ENCODE measurements around the gene LAMP2. TPM values are rescaled to one million over a fixed set of nuclear protein-coding genes. Genes with fewer than 3 reads are reported as not detected.

LAMP2 gene
- total RNA-seq, 1 experiment from 2014 or later, result 119 TPM

- intact Hi-C loops (cut with micrococcal nuclease; ENCODE audit: unreplicated experiment), result loop anchor here (5.0 kb wide), 1 partner anchor 216 kb away; the partner anchor contains the start of gene ZBTB33
- peaks cover 5% of the 10 kb centered on the region; the same call in 1 of the 2 replicates for H3K4me1 ChIP-seq
- H3K4me3 ChIP-seq (ENCODE audit: low read depth, low read length), result peak overlapping the region; percentile 67
- no peaks in the 10 kb centered on the region for H3K36me3 ChIP-seq (ENCODE audit: control insufficient read depth, insufficient read depth, low read length)
- H3K27ac Mint-ChIP-seq (ENCODE audit: unreplicated experiment), result peak overlapping the region; percentile 93
- H3K27me3 ChIP-seq (replicated peaks; ENCODE audit: control insufficient read depth, insufficient read depth, low read length), result no peaks in the 10 kb centered on the region
- POLR2A ChIA-PET, result interaction anchor here (0.5 to 1.8 kb wide), 3 partner anchors 16 to 778 kb away, joined by 3 to 13 read pairs (median 3); no protein-coding TSS in a partner anchor
- H3K36me3 Mint-ChIP-seq (ENCODE audit: insufficient read depth, unreplicated experiment), result peaks cover 10% of the 10 kb centered on the region
- no TSS peak for BruUV-seq (replicated peaks)
- CTCF ChIA-PET, result interaction anchor here (0.7 to 1.8 kb wide), 2 partner anchors 16 to 18 kb away, joined by 3 to 6 read pairs; no protein-coding TSS in a partner anchor
- no peak for TF ChIP-seq CTCF (IDR thresholded peaks at IDR 0.05; ENCODE audit: insufficient read depth in 1 of 2, low read depth in 1 of 2, low read length in 1 of 2, severe bottlenecking in 1 of 2, unreplicated experiment in 1 of 2)
- no peaks in the 10 kb centered on the region for H3K9me3 Mint-ChIP-seq (ENCODE audit: unreplicated experiment)
- H3K9me3 ChIP-seq, result no peaks in the 10 kb centered on the region
- DNase-seq, result no peak
- no peaks in the 10 kb centered on the region for H3K4me1 Mint-ChIP-seq (ENCODE audit: low read depth, unreplicated experiment)
- no peaks in the 10 kb centered on the region for H3K27me3 Mint-ChIP-seq (ENCODE audit: insufficient read depth, unreplicated experiment)
- H3K4me3 Mint-ChIP-seq (ENCODE audit: unreplicated experiment), result peak overlapping the region; percentile 95
Observed at GRCh38 chrX:120468479-120468824, 644 bp downstream of the LAMP2 start.

- Mint-ChIP-seq H3K27ac (ENCODE audit: unreplicated experiment) (peak overlapping the region; percentile 93), H3K9me3 (ENCODE audit: unreplicated experiment) (no peaks in the 10 kb centered on the region), H3K4me1 (ENCODE audit: low read depth, unreplicated experiment) (no peaks in the 10 kb centered on the region), H3K27me3 (ENCODE audit: insufficient read depth, unreplicated experiment) (no peaks in the 10 kb centered on the region), H3K36me3 (ENCODE audit: insufficient read depth, unreplicated experiment) (peaks cover 10% of the 10 kb centered on the region), H3K4me3 (ENCODE audit: unreplicated experiment) (peak overlapping the region; percentile 95)
- BruUV-seq (replicated peaks), result no TSS peak
- H3K36me3 ChIP-seq (ENCODE audit: control insufficient read depth, insufficient read depth, low read length), result no peaks in the 10 kb centered on the region
- H3K4me3 ChIP-seq (ENCODE audit: low read depth, low read length), result peak overlapping the region; percentile 67
- H3K9me3 ChIP-seq, result no peaks in the 10 kb centered on the region
- ChIA-PET POLR2A (interaction anchor here (1.8 kb wide), 1 partner anchor 18 kb away, joined by 13 read pairs; no protein-coding TSS in a partner anchor), CTCF (interaction anchor here (1.8 kb wide), 1 partner anchor 18 kb away, joined by 6 read pairs; no protein-coding TSS in a partner anchor)
- intact Hi-C loops (cut with micrococcal nuclease; ENCODE audit: unreplicated experiment), result loop anchor here (5.0 kb wide), 1 partner anchor 216 kb away; the partner anchor contains the start of gene ZBTB33
- H3K4me1 ChIP-seq, result peaks cover 5% of the 10 kb centered on the region; the same call in 1 of the 2 replicates
- no peak for TF ChIP-seq CTCF (IDR thresholded peaks at IDR 0.05; ENCODE audit: insufficient read depth in 1 of 2, low read depth in 1 of 2, low read length in 1 of 2, severe bottlenecking in 1 of 2, unreplicated experiment in 1 of 2)
- H3K27me3 ChIP-seq (replicated peaks; ENCODE audit: control insufficient read depth, insufficient read depth, low read length), result no peaks in the 10 kb centered on the region
- DNase-seq, result no peak
Observed at GRCh38 chrX:120468071-120468470, 1.0 kb downstream of the LAMP2 start.

GRCh38 chrX:120464411-120464810 lies 4.7 kb downstream of the LAMP2 start:
- CTCF ChIA-PET, result no interaction called here
- H3K4me1 ChIP-seq, result peaks cover 5% of the 10 kb centered on the region; the same call in 1 of the 2 replicates
- no peak for TF ChIP-seq CTCF (IDR thresholded peaks at IDR 0.05; ENCODE audit: insufficient read depth in 1 of 2, low read depth in 1 of 2, low read length in 1 of 2, severe bottlenecking in 1 of 2, unreplicated experiment in 1 of 2)
- DNase-seq, result no peak
- Mint-ChIP-seq H3K27me3 (ENCODE audit: insufficient read depth, unreplicated experiment) (no peaks in the 10 kb centered on the region), H3K27ac (ENCODE audit: unreplicated experiment) (no peak overlapping the region), H3K4me3 (ENCODE audit: unreplicated experiment) (no peak overlapping the region), H3K4me1 (ENCODE audit: low read depth, unreplicated experiment) (no peaks in the 10 kb centered on the region), H3K9me3 (ENCODE audit: unreplicated experiment) (no peaks in the 10 kb centered on the region), H3K36me3 (ENCODE audit: insufficient read depth, unreplicated experiment) (peaks cover 10% of the 10 kb centered on the region)
- no peaks in the 10 kb centered on the region for H3K36me3 ChIP-seq (ENCODE audit: control insufficient read depth, insufficient read depth, low read length)
- POLR2A ChIA-PET, result no interaction called here
- no TSS peak for BruUV-seq (replicated peaks)
- H3K9me3 ChIP-seq, result no peaks in the 10 kb centered on the region
- H3K4me3 ChIP-seq (ENCODE audit: low read depth, low read length), result no peak overlapping the region
- H3K27me3 ChIP-seq (replicated peaks; ENCODE audit: control insufficient read depth, insufficient read depth, low read length), result no peaks in the 10 kb centered on the region
- intact Hi-C loops (cut with micrococcal nuclease; ENCODE audit: unreplicated experiment), result no loop called here
